DND-41 (cell line): ENCODE data around the gene POLR3B.
"Not testable (repeated sequence)": the region's sequence is repeated elsewhere in the genome, so short reads cannot be mapped to it uniquely, and the experiment has no call there.

Experiments used
- ATAC-seq: fragments of 200-7000 bp; cut with Tn5 transposase; 3 replicates; pipeline ENCODE4 v1.9.1; 2021; ENCODE audit warnings: low read depth; ENCODE audit not compliant: insufficient read depth
- DNase-seq: peaks from one replicate; pipeline ENCODE4 v3.0.0-alpha.2; 2020
- H2AFZ ChIP-seq: 2 replicates; pipeline ENCODE4 v1.6.0; 2012; ENCODE audit warnings: low read depth, low read length
- H3K27ac ChIP-seq: 2 replicates; pipeline ENCODE4 v1.5.1; 2012; ENCODE audit warnings: low read length, inconsistent platforms
- H3K27me3 ChIP-seq: fragments of 200-600 bp; sonication (generic); 2 replicates; pipeline ENCODE4 v1.6.0; 2012; ENCODE audit warnings: low read length, mild to moderate bottlenecking, inconsistent platforms; ENCODE audit not compliant: insufficient read depth, poor library complexity
- H3K36me3 ChIP-seq: 2 replicates; pipeline ENCODE4 v1.5.1; 2012; ENCODE audit warnings: low read length, inconsistent platforms; ENCODE audit not compliant: insufficient read depth
- H3K4me1 ChIP-seq: 2 replicates; pipeline ENCODE4 v1.5.1; 2012; ENCODE audit warnings: mild to moderate bottlenecking, low read length; ENCODE audit not compliant: insufficient read depth
- H3K4me2 ChIP-seq: 2 replicates; pipeline ENCODE4 v1.6.0; 2012; ENCODE audit warnings: mild to moderate bottlenecking, moderate library complexity, low read length, inconsistent platforms; ENCODE audit not compliant: insufficient read depth
- H3K4me3 ChIP-seq, 2 experiments: fragments of 200-600 bp in 1 of 2; shearing (Covaris generic) in 1 of 2; 2 replicates each; pipeline ENCODE4 v1.5.1; 2012 to 2016; ENCODE audit warnings: inconsistent platforms in 2 of 2, low read length in 2 of 2, mild to moderate bottlenecking in 2 of 2, low read depth in 1 of 2, moderate library complexity in 1 of 2
- H3K79me2 ChIP-seq: 2 replicates; pipeline ENCODE4 v1.6.0; 2012; ENCODE audit warnings: low read length, inconsistent platforms; ENCODE audit not compliant: insufficient read depth
- H3K9ac ChIP-seq: 2 replicates; pipeline ENCODE4 v1.6.0; 2012; ENCODE audit warnings: low read depth, mild to moderate bottlenecking, inconsistent platforms, low read length, moderate library complexity
- H3K9me3 ChIP-seq: 2 replicates; pipeline ENCODE4 v1.5.1; 2012; ENCODE audit warnings: low read length, moderate library complexity, mild to moderate bottlenecking, inconsistent platforms; ENCODE audit not compliant: insufficient read depth, severe bottlenecking
- H4K20me1 ChIP-seq: 2 replicates; pipeline ENCODE4 v1.6.0; 2012; ENCODE audit warnings: low read length; ENCODE audit not compliant: insufficient read depth
- EZH2 ChIP-seq: IDR thresholded peaks from 3 replicates; pipeline ENCODE4 v1.6.1; 2012; ENCODE audit warnings: borderline replicate concordance, low read depth, mild to moderate bottlenecking, moderate library complexity, low read length, inconsistent platforms; ENCODE audit not compliant: severe bottlenecking
- TF ChIP-seq, protein P1 (sequence below): IDR thresholded peaks from 2 replicates; pipeline ENCODE4 v1.5.1; 2012; ENCODE audit warnings: borderline replicate concordance, low read length, moderate library complexity, mild to moderate bottlenecking; ENCODE audit not compliant: poor library complexity, severe bottlenecking; ENCODE audit errors: extremely low read depth

POLR3B gene

DNA sequence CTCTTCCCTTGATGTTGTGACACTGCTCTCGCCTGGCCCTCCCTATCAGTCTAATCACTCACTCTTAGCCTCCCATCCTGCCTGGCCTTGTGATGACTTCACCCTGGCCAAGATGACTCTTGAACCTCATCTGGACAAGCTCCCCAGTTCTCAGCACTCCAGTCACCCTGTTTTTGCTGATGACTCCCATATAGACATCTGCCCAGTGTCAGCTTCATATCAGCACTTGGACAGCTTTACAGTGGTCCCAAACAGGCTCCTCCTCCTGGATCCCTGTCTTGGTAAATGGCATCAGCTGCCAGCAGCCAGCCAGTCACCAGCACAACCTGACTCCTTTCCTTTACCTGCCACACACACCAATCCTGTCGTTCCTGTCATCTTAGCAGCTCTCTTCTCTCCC lies 104.2 kb downstream of the POLR3B start:
- peaks cover 28% of the 10 kb centered on the region; the same call in 1 of the 2 replicates for H3K36me3 ChIP-seq
- no peaks in the 10 kb centered on the region for H4K20me1 ChIP-seq
- ATAC-seq (no peak), DNase-seq (no peak)
- H3K4me1 ChIP-seq, result 0 out of 2 replicates have a peak, but pooled peaks cover 3% of the 10 kb centered on the region
- H3K4me2 ChIP-seq, result no peak overlapping the region
- H3K27me3 ChIP-seq, result no peaks in the 10 kb centered on the region
- no peaks in the 10 kb centered on the region for H3K9me3 ChIP-seq
- no peak overlapping the region for H3K9ac ChIP-seq
- H3K79me2 ChIP-seq, result no peaks in the 10 kb centered on the region
- no peak overlapping the region for H3K4me3 ChIP-seq
- TF ChIP-seq EZH2, result no peak
- TF ChIP-seq, protein P1, sequence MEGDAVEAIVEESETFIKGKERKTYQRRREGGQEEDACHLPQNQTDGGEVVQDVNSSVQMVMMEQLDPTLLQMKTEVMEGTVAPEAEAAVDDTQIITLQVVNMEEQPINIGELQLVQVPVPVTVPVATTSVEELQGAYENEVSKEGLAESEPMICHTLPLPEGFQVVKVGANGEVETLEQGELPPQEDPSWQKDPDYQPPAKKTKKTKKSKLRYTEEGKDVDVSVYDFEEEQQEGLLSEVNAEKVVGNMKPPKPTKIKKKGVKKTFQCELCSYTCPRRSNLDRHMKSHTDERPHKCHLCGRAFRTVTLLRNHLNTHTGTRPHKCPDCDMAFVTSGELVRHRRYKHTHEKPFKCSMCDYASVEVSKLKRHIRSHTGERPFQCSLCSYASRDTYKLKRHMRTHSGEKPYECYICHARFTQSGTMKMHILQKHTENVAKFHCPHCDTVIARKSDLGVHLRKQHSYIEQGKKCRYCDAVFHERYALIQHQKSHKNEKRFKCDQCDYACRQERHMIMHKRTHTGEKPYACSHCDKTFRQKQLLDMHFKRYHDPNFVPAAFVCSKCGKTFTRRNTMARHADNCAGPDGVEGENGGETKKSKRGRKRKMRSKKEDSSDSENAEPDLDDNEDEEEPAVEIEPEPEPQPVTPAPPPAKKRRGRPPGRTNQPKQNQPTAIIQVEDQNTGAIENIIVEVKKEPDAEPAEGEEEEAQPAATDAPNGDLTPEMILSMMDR, result no peak
- no peak overlapping the region for H3K27ac ChIP-seq
- no peak overlapping the region for H2AFZ ChIP-seq

DNA sequence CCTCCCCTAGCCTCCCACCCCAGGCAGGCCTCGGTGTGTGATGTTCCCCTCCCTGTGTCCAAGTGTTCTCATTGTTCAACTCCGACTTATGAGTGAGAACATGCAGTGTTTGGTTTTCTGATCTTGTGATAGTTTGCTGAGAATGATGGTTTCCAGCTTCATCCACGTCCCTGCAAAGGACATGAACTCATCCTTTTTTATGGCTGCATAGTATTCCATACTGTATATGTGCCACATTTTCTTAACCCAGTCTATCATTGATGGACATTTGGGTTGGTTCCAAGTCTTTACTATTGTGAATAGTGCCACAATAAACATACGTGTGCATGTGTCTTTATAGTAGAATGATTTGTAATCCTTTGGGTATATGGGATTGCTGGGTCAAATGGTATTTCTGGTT lies 108.1 kb downstream of the POLR3B start:
- H3K4me1 ChIP-seq, H3K9me3 ChIP-seq, H4K20me1 ChIP-seq, DNase-seq, H3K9ac ChIP-seq, H3K4me3 ChIP-seq, H3K27me3 ChIP-seq, H2AFZ ChIP-seq, H3K4me2 ChIP-seq, ATAC-seq, H3K27ac ChIP-seq, H3K79me2 ChIP-seq, H3K36me3 ChIP-seq: not testable (repeated sequence)

DNA sequence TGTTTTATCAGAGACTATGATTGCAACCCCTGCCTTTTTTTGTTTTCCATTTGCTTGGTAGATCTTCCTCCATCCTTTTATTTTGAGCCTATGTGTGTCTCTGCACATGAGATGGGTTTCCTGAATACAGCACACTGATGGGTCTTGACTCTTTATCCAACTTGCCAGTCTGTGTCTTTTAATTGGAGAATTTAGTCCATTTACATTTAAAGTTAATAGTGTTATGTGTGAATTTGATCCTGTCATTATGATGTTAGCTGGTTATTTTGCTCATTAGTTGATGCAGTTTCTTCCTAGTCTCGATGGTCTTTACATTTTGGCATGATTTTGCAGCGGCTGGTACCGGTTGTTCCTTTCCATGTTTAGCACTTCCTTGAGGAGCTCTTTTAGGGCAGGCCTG lies 118.1 kb downstream of the POLR3B start:
- H3K9ac ChIP-seq, H3K79me2 ChIP-seq, H3K4me2 ChIP-seq, H3K9me3 ChIP-seq, H3K36me3 ChIP-seq, ATAC-seq, H3K27me3 ChIP-seq, H3K4me3 ChIP-seq, H2AFZ ChIP-seq, H3K4me1 ChIP-seq, DNase-seq, H3K27ac ChIP-seq, H4K20me1 ChIP-seq: not testable (repeated sequence)

DNA sequence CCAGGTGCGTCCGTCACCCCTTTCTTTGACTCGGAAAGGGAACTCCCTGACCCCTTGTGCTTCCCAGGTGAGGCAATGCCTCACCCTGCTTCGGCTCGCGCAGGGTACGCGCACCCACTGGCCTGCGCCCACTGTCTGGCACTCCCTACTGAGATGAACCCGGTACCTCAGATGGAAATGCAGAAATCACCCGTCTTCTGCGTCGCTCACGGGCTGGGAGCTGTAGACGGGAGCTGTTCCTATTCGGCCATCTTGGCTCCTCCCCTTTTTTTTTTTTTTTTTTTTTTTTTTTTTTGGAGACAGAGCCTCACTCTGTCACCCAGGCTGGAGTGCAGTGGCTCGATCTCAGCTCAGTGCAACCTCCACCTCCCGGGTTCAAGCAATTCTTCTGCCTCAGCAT lies 120.1 kb downstream of the POLR3B start:
- not testable (repeated sequence) for H3K79me2 ChIP-seq, H4K20me1 ChIP-seq, DNase-seq, H2AFZ ChIP-seq, H3K9me3 ChIP-seq, ATAC-seq, H3K36me3 ChIP-seq, H3K27ac ChIP-seq, H3K4me3 ChIP-seq, H3K27me3 ChIP-seq, H3K9ac ChIP-seq, H3K4me1 ChIP-seq, H3K4me2 ChIP-seq

DNA sequence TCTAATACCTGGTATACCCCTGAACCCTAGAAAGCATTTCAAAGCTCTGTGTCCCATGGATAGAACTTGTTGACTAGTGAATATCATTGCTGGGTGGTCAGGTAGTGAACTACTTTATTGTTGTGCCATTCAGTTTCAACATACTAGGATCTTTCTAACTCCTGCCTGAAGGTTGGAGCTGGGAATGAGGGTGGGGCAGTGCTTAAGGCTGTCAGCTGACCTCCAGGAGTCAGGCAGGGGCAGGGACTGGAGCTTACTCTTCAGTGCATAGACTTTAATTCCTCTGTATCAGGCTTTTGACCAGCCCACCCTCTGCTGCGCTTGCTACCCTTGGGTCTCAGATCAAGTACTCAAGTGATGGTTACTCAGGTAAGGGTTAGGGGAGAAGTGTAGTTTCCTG lies 122.7 kb downstream of the POLR3B start:
- DNase-seq, result no peak
- TF ChIP-seq, protein P1, result no peak
- TF ChIP-seq EZH2, result no peak
- Histone ChIP-seq H3K4me3 (no peak overlapping the region), H2AFZ (no peak overlapping the region), H3K79me2 (no peaks in the 10 kb centered on the region), H3K9ac (no peak overlapping the region), H3K36me3 (peaks cover 4% of the 10 kb centered on the region; the same call in 1 of the 2 replicates), H3K9me3 (no peaks in the 10 kb centered on the region), H3K27ac (no peak overlapping the region), H3K27me3 (no peaks in the 10 kb centered on the region), H3K4me1 (no peaks in the 10 kb centered on the region), H3K4me2 (no peak overlapping the region), H4K20me1 (no peaks in the 10 kb centered on the region)
- ATAC-seq, result no peak
